Keratinocyte (primary cell): ENCODE data around the gene BBX. TPM values are rescaled to one million over a fixed set of nuclear protein-coding genes. Genes with fewer than 3 reads are reported as not detected.

Source experiments
- DNase-seq: peaks from one replicate; pipeline ENCODE4 v3.0.0-alpha.2; 2011; ENCODE audit warnings: low read depth, missing footprints, low spot score
- FAIRE-seq: peaks from 2 replicates; lab custom pipeline; 2011; peaks lifted over from hg19 to GRCh38; lab: Jason Lieb, UNC
- H2AFZ ChIP-seq: 2 replicates; pipeline ENCODE4 v1.6.0; 2012; ENCODE audit warnings: low read length, control low read depth, inconsistent platforms; ENCODE audit not compliant: control insufficient read depth
- H3K27ac ChIP-seq: 2 replicates; pipeline ENCODE4 v1.5.1; 2011; ENCODE audit warnings: low read length; ENCODE audit not compliant: control insufficient read depth, insufficient read depth
- H3K27me3 ChIP-seq: 3 replicates; pipeline ENCODE4 v1.6.0; 2011; ENCODE audit warnings: low read length; ENCODE audit not compliant: control insufficient read depth, insufficient read depth; ENCODE audit errors: extremely low read depth
- H3K36me3 ChIP-seq, 2 experiments: 2 replicates in 1 of 2; 3 replicates in 1 of 2; pipeline ENCODE4 v1.5.1; 2011; ENCODE audit warnings: low read length in 2 of 2, mild to moderate bottlenecking in 1 of 2; ENCODE audit not compliant: control insufficient read depth in 2 of 2, insufficient read depth in 2 of 2; ENCODE audit errors: extremely low read depth in 1 of 2
- H3K4me1 ChIP-seq: 3 replicates; pipeline ENCODE4 v1.5.1; 2011; ENCODE audit warnings: low read length; ENCODE audit not compliant: control insufficient read depth, insufficient read depth; ENCODE audit errors: extremely low read depth
- H3K4me2 ChIP-seq: 3 replicates; pipeline ENCODE4 v1.6.0; 2011; ENCODE audit warnings: low read depth, low read length; ENCODE audit not compliant: control insufficient read depth, insufficient read depth; ENCODE audit errors: extremely low read depth
- H3K4me3 ChIP-seq, 3 experiments: fragments of 200-600 bp in 1 of 3; sonication (generic) in 1 of 3; 2 replicates in 2 of 3; 3 replicates in 1 of 3; pipeline ENCODE4 v1.5.1; 2011 to 2016; ENCODE audit warnings: low read length in 3 of 3, mild to moderate bottlenecking in 3 of 3, control low read depth in 2 of 3, inconsistent platforms in 1 of 3, low read depth in 1 of 3, mixed read lengths in 1 of 3, mixed run types in 1 of 3, moderate library complexity in 1 of 3; ENCODE audit not compliant: control insufficient read depth in 2 of 3, insufficient read depth in 2 of 3; ENCODE audit errors: extremely low read depth in 1 of 3
- H3K79me2 ChIP-seq: 2 replicates; pipeline ENCODE4 v1.6.0; 2012; ENCODE audit warnings: low read length; ENCODE audit not compliant: control insufficient read depth, insufficient read depth
- H3K9ac ChIP-seq: 3 replicates; pipeline ENCODE4 v1.6.0; 2011; ENCODE audit warnings: low read length; ENCODE audit not compliant: control insufficient read depth, insufficient read depth; ENCODE audit errors: extremely low read depth
- H3K9me1 ChIP-seq: 3 replicates; pipeline ENCODE4 v1.6.0; 2011; ENCODE audit warnings: low read length; ENCODE audit not compliant: control insufficient read depth, insufficient read depth; ENCODE audit errors: extremely low read depth
- H3K9me3 ChIP-seq: 2 replicates; pipeline ENCODE4 v1.5.1; 2012; ENCODE audit warnings: low read depth, low read length; ENCODE audit not compliant: control insufficient read depth
- H4K20me1 ChIP-seq: 3 replicates; pipeline ENCODE4 v1.6.0; 2011; ENCODE audit warnings: low read length; ENCODE audit not compliant: control insufficient read depth, insufficient read depth; ENCODE audit errors: extremely low read depth
- CTCF ChIP-seq, 3 experiments: IDR thresholded peaks in 1 of 3; conservative IDR thresholded peaks in 1 of 3; optimal IDR thresholded peaks in 1 of 3; 2 replicates in 2 of 3; 3 replicates in 1 of 3; pipeline versions ENCODE3 to v1.5.1; 2011; ENCODE audit warnings: low read length in 3 of 3, mild to moderate bottlenecking in 3 of 3, moderate library complexity in 2 of 3, control low read depth in 1 of 3, inconsistent platforms in 1 of 3; ENCODE audit not compliant: insufficient read depth in 2 of 3; ENCODE audit errors: extremely low read depth in 1 of 3
- EZH2 ChIP-seq: IDR thresholded peaks from one replicate; pipeline ENCODE4 v1.6.1; 2012; ENCODE audit warnings: inconsistent platforms, mild to moderate bottlenecking, low read length, moderate library complexity
- dilution Hi-C: fragments of 300-500 bp; cut with MboI; formaldehyde crosslinking; loops from one replicate; pipeline ENCODE4 v1.7.0; 2020; ENCODE audit warnings: low sequenced_read_pairs; ENCODE audit not compliant: extremely low pct_ligation_motif_present
- polyA plus RNA-seq, 5 experiments: library from polyadenylated mRNA; depleted of rRNA in 3 of 5; stranded (reverse) in 3 of 5; stranded (forward) in 1 of 5; unstranded in 1 of 5; fragments of >200 nt; gene quantifications; 1 replicate in 1 of 5; 2 replicates in 3 of 5; 3 replicates in 1 of 5; pipeline versions ENCODE4 v1.2.1 to v1.2.3, GENCODE V29; 2011 to 2012; ENCODE audit warnings: missing spikeins in 2 of 5, low read depth in 1 of 5, low replicate concordance in 1 of 5

Gene BBX
- polyA plus RNA-seq, 1 donor (not counting 4 experiments of a cell fraction or from before 2014, with no cell fraction given): 43.4 TPM

GRCh38 chr3:107514453-107514852 is 8.3 kb upstream of the BBX start:
- FAIRE-seq (no peak), DNase-seq (no peak)
- Histone ChIP-seq H3K9me3 (no peaks in the 10 kb centered on the region), H3K9ac (no peak overlapping the region), H3K27me3 (no peaks in the 10 kb centered on the region), H4K20me1 (no peaks in the 10 kb centered on the region), H3K9me1 (no peaks in the 10 kb centered on the region), H3K4me2 (no peak overlapping the region), H3K4me3 (no peak overlapping the region), H3K4me1 (no peaks in the 10 kb centered on the region), H3K79me2 (no peaks in the 10 kb centered on the region), H3K36me3 (no peaks in the 10 kb centered on the region), H3K27ac (no peak overlapping the region), H2AFZ (no peak overlapping the region)
- dilution Hi-C loops: no loop called here
- TF ChIP-seq CTCF (optimal IDR thresholded peaks at IDR 0.05 in 1 of 3, IDR thresholded peaks at IDR 0.05 in 1 of 3, conservative IDR thresholded peaks at IDR 0.05 in 1 of 3; ENCODE audit: extremely low read depth in 1 of 3, insufficient read depth in 2 of 3, low read length in 3 of 3) (peak in 1 of 3 experiments; percentile 6), EZH2 (no peak)

- Histone ChIP-seq H3K27me3 (no peaks in the 10 kb centered on the region), H3K27ac (no peak overlapping the region), H3K4me1 (no peaks in the 10 kb centered on the region), H3K9me3 (no peaks in the 10 kb centered on the region), H3K36me3 (no peaks in the 10 kb centered on the region), H4K20me1 (no peaks in the 10 kb centered on the region), H2AFZ (no peak overlapping the region), H3K4me2 (no peak overlapping the region), H3K79me2 (no peaks in the 10 kb centered on the region), H3K9ac (no peak overlapping the region), H3K4me3 (no peak overlapping the region), H3K9me1 (no peaks in the 10 kb centered on the region)
- FAIRE-seq: no peak
- no peak for DNase-seq
- dilution Hi-C loops: no loop called here
- TF ChIP-seq EZH2 (no peak), CTCF (optimal IDR thresholded peaks at IDR 0.05 in 1 of 3, IDR thresholded peaks at IDR 0.05 in 1 of 3, conservative IDR thresholded peaks at IDR 0.05 in 1 of 3; ENCODE audit: extremely low read depth in 1 of 3, insufficient read depth in 2 of 3, low read length in 3 of 3) (no peak)
Observed at GRCh38 chr3:107516475-107516874, 6.3 kb upstream of the BBX start.
